Measurements from ENCODE around the gene NUBPL.

DNA sequence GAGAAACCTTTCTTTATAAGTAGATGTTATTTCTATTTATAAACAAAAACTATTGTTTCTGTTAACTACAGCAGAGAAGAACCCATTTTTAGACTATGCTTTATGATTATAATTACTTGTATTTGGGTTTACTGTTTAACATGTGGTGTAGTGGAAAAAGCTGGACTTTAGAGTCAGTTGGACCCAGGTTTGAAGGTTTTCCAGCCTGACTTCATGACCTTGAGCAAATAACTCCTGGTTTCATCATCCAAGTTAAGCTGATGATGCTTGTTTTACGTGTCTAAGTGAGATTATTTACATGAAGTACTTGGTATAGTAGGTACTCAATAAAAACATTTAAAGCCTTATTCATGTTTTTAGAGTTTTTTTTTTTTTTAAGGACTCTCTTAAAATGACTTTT lies 294.1 kb downstream of the NUBPL start:
- TF ChIP-seq POLR2A (IDR thresholded peaks at IDR 0.05; ENCODE audit: low read depth, low read length) (no peak), POLR2AphosphoS5 (IDR thresholded peaks at IDR 0.05; ENCODE audit: low read depth, low read length) (no peak), PAX5 (IDR thresholded peaks at IDR 0.05; ENCODE audit: insufficient read depth, low read length, severe bottlenecking) (no peak)
